T-helper 2 cell treated with Interferon-gamma antibody and Interleukin-4, amounts not matched to agents 100 ng/mL and 5 ng/mL, for 36 hours (primary cell): ENCODE results near the gene VAPB. TPM values are rescaled to one million over a fixed set of nuclear protein-coding genes. Genes with fewer than 3 reads are reported as not detected.

Source experiments
- intact Hi-C: fragments of 100-400 bp; cut with micrococcal nuclease; formaldehyde crosslinking; loops from one replicate; pipeline ENCODE4 v1.15.1; 2023
- total RNA-seq: library from RNA; stranded (reverse); gene quantifications from 2 replicates; pipeline ENCODE4 v1.2.3, GENCODE V29; 2022

VAPB gene
- total RNA-seq, 1 donor from 2014 or later, result 29.0 TPM

DNA sequence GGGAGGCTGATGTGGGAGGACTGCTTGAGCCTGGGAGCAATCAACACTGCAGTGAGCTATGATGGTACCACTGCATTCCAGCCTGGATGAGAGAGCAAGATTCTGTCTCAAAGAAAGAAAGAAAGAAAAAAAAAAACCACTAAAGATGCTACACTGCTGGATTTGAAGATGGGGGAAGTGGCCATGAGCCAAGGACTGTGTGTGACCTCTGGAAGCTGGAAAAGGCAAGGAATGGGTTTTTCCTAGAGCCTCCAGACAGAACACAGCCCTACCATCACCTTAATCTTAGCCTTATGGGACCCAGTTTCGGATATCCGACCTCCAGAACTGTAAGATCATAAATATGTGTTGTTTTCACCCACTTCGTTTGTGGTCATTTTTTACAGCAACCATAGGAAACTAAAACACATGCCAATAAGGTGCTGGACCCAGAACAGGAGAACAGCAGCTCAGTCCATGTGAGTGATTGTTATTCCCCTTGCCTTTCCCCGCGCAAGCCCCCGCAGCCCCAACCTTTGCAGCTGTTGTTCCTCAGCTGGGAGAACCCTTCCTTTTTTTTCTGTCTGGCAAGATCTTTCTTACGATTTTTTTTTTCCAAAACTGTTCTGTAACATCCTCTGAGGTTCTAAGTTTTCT, 11.1 kb upstream of the VAPB start:
- intact Hi-C loops, result no loop called here

DNA sequence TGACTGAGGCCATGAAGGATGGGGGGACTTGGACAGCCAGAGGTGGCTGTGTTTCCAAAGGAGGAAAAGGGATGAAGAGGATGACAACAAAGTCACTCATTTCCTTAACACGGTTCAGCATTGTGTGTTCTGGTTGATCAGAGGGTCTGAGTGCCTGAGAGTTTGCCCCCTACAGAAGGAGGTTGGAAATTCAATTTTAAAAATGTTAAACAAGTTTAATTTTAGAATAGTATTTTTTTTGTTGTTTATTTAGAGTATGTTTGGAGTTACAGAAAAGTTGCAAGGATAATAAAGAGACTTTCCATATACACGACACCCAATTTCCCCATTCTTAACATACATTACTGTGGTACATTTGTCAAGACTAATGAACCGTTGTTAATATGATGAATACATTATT, 10.3 kb upstream of the VAPB start:
- intact Hi-C loops, result no loop called here

DNA sequence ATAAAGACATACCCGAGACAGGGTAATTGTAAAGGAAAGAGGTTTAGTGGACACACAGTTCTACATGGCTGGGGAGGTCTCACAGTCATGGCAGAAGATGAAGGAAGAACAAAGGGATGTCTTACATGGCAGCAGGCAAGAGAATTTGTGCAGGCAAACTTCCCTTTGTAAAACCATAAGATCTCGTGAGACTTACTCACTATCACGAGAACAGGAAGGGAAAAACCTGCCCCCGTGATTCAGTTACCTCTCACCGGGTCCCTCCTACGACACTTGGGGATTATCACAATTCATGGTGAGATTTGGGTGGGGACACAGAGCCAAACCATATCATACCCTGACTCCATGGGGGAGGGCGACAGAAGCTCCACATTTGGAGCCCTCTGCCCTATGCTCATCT, 7.4 kb upstream of the VAPB start:
- intact Hi-C loops, result no loop called here

DNA sequence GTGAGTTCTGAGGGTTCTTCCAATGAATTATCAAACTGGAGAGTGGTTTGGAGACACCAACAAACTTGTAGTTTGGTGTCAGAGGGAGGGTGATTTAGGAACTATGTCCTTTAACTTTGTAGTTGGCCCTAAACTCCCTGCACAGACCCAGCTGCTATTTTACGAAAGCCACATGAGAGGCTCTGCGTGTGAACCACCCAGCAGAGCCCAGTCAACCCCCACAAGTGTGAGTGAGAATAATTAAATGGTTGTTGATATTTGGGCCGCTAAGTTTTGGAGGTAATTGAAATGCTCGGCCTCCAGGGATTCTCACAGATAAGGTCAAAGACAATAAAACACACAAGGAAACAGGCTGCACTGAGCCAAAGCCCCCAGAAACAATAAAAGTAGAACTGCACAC, 6.9 kb upstream of the VAPB start:
- intact Hi-C loops, result no loop called here

DNA sequence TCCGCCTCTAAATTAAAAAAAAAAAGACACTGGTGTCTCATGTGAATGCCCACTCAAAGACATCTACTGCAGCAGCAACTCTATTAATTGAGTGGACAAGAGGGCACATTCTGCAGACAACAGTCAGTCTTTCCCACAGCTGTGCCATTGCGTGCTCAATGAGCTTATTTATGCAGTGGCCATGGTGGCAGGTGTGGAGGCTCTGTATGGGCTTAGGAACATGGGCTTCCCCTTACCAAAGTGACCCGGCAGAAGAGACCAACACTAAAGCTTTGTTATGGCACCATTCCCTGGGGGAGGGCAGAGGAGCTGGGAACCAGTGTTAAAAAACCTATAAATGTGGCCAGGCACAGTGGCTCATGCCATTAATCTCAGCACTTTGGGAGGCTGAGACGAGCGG, 4.2 kb upstream of the VAPB start:
- intact Hi-C loops, result loop anchor here (5.0 kb wide), 2 partner anchors 277 to 993 kb away; partner anchors contain the start of gene RBM38

DNA sequence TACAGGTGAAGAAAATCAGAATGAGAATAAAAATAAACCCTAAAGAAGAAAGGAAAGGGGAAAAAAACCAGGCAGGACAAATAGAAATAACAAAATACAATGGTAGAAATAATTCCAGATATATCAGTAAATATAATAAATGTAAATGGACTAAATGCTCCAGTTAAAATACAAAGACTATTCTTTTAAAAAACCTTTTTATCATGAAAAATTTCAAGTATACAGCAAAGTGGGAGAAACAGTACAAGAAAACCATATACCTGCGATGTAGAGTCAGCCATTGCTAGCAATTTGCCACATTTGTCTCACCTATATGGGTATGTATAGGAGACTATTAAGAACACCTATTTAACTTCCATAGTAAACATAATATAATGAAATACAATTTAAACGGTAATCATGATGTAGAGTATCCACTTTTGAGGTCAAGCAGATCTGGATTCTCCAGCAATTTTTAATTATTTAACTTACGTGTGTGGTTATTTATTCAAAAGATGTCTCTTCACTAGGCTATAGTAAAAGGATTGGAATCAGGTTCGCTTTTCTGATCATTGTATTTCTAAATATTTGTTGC, 914 bp upstream of the VAPB start:
- intact Hi-C loops, result loop anchor here (2.0 to 5.0 kb wide), 3 partner anchors 21 to 996 kb away; partner anchors contain the start of gene RBM38

DNA sequence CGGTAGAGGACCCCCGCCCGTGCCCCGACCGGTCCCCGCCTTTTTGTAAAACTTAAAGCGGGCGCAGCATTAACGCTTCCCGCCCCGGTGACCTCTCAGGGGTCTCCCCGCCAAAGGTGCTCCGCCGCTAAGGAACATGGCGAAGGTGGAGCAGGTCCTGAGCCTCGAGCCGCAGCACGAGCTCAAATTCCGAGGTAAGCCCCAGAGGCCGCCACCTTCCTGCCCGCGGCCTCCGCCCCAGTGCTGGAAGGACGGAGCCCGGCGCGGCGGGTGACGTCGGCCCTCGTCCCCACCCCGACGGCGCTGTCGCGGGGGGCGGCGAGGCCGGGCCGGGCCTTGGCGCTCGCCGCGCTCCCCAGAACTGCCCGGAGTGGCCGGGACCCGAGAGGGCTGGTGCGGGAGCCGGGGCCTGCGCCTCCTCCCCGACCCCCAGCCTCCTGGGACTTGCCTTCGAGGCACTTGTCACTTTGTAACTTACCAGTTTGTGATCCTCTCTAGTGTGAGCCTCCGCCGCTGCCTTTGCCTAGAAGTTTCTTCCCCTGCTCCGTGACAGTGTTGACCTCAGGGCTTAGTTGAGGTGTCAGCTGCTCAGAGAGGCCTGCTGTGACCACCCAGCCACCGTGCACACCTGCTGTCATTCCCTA, 417 bp downstream of the VAPB start:
- intact Hi-C loops, result loop anchor here (1.0 to 5.0 kb wide), 5 partner anchors 19 to 997 kb away; partner anchors contain the start of genes RAB22A and RBM38

DNA sequence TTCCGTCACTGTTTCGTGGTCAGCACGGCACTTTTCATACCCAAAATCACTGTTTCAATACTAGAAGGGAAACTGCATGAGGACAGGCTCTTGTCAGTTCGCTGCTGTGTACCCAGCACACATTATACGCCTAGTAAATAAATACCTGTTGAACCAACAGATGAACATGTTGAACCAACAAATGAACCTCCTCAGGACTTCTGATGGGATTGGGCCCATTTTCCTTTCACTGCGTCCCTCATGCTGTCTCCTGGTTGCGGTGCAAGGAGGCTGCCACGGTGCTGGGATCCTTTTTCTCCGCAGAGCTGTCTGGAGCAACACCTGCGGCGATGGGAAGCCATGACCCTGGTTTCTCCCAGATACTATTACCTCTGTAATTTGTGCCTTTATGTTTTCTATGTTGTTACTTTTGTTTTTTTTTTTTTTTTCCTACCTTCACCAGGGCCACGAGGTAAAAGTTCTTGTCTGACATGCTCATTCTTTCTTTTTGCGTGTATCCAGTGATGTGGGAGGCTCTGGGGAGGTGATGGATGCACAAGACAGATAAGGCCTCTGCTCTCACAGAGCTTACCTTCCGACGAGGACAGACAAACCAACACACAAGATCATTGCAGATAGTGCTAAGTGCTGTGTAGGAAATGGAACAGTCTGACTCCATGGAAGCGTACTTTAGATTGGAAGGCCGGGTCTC, 1.1 kb downstream of the VAPB start:
- intact Hi-C loops, result loop anchor here (1.0 to 5.0 kb wide), 5 partner anchors 19 to 998 kb away; partner anchors contain the start of genes RAB22A and RBM38

DNA sequence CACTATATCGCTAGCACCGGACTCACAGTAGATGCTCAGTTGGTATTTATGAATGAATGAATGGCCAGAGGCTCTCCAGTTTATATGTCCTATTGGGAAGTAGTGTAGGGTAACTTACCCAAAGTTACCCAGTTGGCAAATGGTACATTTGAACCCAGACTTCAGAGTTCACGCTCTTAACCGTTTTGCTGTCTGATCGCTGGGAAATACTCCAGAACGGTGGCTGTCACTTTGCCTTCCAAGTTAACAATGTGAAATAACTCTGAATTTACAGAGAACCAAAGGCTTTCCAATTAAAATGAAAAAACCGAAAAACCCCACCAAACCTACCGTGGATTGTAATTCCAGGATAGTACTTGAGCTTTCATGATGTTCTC, 1.6 kb downstream of the VAPB start:
- intact Hi-C loops, result no loop called here

DNA sequence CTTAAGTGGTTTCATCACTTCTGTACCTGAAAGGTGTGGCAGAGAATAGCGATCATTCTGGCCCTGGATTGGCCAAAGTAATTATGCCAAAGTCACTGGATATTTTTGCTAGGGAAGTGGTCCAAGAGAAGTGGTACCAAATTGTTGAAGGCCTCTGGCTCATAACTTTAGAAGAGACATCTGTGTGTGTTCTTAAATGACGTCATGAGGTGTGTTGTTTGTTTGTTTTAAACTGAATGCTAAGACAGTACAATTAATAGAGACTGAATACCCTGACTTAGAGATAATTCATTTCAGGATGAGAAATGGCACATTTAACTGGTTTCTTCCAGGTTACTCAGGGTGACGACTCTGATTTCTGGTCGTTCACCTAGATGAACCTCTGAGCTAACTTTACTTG, 3.3 kb downstream of the VAPB start:
- intact Hi-C loops, result no loop called here

DNA sequence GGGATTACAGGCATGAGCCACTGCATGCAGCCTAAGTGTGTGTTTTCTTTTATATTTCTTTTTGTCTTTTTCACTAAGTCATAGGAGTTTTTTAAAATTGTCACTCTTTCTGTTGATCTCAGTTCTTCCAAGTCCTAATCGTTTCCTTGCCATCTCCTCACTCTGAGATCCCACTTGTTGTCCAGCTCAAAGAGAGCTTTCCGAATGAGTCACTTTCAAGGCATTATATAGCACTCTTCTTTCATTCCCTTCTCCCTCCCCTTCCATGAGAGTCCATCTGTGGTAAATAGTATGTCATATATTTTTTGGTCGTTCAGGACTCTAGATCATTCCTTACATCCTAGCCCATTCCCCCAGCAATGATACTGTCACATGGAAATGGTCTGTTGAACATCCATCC, 4.3 kb downstream of the VAPB start:
- intact Hi-C loops, result no loop called here

DNA sequence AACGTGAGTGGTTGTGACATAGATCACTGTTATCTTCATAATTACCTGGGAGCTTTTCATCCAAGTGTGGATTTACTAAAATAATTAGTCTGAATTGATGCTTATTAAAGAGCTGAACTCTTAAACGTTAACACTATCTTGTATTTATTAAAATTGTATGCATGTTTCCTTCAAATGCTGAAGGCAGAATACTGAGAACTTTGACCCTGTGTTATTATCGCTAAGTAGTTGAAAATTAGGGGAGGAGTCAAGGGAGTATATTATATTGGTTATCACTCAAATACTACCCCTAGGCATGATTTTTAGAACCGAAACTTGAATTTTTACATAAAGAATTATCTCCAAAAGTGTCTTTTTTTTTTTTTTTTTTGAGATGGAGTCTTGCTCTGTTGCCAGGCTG, 5.8 kb downstream of the VAPB start:
- intact Hi-C loops, result no loop called here

DNA sequence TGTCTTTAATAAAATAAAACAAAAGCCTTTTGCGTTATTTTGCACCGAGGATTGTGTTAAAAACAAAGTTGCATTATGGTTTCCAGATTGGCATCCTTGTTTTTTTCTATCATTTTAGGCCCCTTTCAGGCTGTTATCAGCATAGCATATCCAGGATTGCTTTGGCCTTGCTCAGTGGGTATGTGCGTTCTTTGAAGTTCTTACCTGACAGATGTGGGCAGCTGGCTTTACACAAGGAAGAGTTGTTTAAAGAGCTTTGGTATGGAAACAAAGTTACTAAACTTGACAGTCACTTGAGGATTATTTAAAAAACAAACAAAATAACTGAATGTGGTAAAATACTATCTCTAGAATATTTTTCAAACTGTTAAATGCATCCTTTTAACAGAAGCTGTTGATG, 6.6 kb downstream of the VAPB start:
- intact Hi-C loops, result no loop called here

DNA sequence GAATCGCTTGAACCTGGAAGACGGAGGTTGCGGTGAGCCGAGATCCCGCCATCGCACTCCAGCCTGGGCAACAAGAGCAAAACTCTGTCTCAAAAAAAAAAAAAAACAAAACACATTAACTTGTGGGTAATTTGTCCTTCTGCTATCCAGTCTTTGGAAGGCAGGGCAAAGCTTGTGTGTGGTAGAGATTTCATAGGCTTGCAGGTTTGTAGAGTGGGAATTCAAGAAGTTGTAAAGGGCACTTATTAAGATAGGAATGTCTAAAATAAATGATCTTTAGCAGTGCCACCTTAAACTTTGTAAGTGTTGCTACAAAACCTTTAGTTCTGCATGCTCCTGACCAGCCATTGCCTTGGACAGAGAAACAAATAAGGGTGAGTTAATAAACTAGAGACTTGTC, 8.4 kb downstream of the VAPB start:
- intact Hi-C loops, result no loop called here

DNA sequence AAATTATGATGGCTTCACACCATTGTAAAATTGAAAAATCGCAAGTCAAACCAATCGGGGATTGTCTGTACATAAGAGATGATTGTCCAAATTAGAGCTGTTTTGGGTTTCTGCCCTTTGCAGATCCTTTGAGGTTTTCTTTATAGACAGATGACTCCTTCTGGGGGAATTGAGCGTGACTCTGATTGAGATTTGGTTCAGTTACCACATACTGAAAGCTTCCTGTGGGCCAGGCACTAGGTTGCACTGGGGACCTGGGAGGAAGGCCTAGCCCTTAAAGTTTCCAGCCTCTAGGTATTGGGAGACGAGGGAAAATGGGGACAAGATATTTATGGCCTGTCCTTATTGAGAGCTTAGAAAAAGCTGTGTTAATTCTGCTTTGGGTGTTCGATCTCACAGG, 9.2 kb downstream of the VAPB start:
- intact Hi-C loops, result no loop called here

DNA sequence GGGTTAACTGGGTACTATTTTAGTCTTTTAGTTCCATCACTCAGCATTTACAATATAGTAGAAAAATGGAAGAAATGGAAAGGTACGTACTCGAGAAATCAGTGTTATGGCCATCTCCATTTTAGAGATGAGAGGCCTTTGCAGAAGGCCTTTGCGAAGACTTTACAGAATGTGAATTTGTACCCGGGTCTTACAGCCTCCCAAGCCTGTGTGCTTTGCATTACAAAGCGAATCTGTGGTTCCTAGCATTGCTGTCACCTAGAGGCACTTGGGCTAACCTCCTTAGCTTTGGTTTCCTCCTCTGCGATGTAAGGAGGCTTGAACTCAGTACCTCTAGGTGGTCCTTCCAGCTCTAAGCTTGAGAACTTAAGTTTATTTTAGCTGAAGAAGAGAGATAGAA, 10.9 kb downstream of the VAPB start:
- intact Hi-C loops, result no loop called here

DNA sequence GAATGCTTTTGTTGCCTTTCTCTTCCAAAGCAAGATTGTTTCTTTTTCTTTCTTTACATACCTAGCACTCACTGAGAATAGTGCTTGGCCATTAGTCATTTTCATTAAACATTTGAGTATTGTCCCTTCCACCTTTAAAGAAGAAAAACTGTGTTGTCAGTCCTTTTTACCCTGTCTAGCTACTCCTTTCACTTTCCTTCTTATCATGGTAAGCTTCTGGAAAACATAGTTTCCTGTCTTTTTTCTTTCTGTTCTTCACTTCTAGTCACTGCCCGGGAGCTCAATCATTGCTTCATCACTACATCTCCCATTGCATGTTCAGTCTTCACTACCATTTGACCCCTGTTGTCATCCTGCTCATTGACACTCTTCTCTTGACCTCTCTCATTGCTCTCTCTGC, 12.1 kb downstream of the VAPB start:
- intact Hi-C loops, result no loop called here

DNA sequence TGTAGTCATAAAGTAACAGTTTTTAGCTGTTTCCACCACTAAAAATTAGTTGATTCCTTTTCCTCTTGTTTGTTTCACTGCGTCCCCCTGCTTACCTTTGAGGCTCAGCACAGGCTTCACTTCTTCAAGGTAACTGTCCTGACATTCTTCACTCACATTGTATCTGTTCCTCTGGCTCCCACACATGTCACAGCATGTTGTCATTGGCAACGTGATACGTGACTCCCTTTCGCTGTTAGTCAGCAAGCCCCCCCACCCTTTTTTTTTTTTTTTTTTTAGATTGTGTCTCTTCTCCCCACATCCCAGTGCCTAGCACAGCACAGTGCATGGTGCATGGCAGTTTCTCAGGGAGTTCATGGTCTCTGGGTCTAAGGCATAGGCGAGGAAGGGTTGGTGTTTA, 13.3 kb downstream of the VAPB start:
- intact Hi-C loops, result no loop called here

DNA sequence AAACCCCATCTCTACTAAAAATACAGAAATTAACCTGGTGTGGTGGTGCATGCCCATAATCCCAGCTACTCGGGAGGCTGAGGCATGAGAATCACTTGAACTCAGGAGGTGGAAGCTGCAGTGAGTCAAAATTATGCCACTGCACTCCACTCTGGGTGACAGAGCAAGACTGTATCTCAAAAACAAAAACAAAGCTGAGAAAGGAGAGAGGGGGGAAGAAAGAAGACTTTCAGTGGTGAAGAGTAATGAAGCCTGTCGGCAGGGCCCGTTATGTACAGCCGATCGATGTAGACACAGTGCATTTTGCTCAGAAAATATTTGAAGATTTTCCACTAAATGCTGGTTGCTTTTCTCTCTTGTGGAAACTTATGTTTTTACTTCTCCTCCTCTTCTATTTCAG, 13.8 kb downstream of the VAPB start:
- intact Hi-C loops, result no loop called here

DNA sequence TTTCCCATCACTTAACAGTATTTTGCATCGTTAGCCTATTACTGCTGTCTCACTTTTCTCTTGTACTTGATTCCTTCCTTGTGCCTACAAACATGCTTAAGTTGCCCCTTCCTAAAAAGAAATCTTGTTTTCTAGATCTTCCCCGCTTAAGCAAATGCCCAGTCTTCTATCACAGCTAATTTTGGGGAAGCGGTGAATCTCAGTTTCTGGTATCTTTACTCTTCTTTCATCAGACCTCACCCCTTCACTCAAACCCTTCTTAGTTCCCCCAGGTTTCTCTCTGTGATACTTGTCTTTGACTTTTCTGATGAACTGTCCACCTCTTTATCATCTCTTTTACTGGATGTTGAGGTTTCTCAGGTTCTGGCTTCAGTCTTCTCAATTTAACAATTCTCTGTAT, 14.2 kb downstream of the VAPB start:
- intact Hi-C loops, result no loop called here

DNA sequence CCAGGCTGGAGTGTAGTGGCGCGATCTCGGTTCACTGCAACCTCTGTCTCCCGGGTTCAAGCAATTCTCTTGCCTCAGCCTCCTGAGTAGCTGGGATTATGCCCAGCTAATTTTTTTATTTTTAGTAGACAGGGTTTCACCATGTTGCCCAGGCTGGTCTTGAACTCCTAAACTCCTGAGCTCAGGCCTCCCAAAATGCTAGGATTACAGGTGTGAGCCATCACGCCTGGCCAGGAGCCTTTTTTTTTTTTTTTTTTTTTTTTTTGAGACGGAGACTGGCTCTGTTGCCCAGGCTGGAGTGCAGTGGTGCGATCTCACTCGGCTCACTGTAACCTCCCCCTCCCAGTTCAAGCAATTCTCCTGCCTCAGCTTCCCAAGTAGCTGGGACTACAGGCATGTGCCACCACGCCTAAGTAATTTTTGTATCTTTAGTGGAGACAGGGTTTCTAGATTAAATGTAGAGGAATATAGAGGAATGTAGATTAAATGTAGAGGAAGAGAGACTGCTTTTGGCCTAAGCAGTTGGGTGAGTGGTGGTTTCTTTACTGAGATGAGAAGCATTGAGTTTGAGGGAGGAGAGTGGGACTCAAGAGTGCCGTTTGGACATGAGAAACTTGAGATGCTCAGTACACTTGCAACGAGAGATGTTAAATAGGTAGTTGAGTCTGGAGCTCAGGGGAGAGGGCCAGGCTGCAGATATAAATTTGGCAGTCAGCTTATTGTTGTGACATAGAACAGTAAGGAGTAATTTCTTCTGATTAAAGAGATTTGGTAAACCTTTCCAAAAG, 16.7 kb downstream of the VAPB start:
- intact Hi-C loops, result loop anchor here (5.0 kb wide), 1 partner anchor 98 kb away; the partner anchor contains the start of gene RAB22A
